HepG2 (cell line): Measurements from ENCODE around the gene RITA1. TPM values are rescaled to one million over a fixed set of nuclear protein-coding genes. Genes with fewer than 3 reads are reported as not detected.
A peak's percentile ranks its signal among the peaks of the same experiment; 100 is the strongest.

ENCODE experiments used
- EEA1 ChIP-seq: sonication (generic); formaldehyde crosslinking; IDR thresholded peaks from 2 replicates; pipeline ENCODE4 v1.5.1; 2020; ENCODE audit warnings: mild to moderate bottlenecking, missing genetic modification reagents, borderline replicate concordance
- EHMT2 ChIP-seq: fragments of 200-600 bp; sonication (generic); IDR thresholded peaks from 2 replicates; pipeline ENCODE4 v1.7.0; 2017; ENCODE audit warnings: antibody characterized with exemption, low read depth, low read length, borderline replicate concordance
- MXI1 ChIP-seq: IDR thresholded peaks from 3 replicates; pipeline ENCODE4 v1.6.1; 2012; ENCODE audit warnings: low read depth, low read length, inconsistent platforms, borderline replicate concordance
- NR2F6 ChIP-seq, 2 experiments: IDR thresholded peaks; 2 replicates each; pipeline ENCODE4 v1.6.1; 2016; ENCODE audit warnings: antibody characterized with exemption in 1 of 2, mild to moderate bottlenecking in 1 of 2
- PCBP1 ChIP-seq: fragments of 200-400 bp; formaldehyde crosslinking; IDR thresholded peaks from 2 replicates; pipeline ENCODE4 v1.6.1; 2017; ENCODE audit warnings: mild to moderate bottlenecking, low read depth, low read length, borderline replicate concordance
- RXRB ChIP-seq: IDR thresholded peaks from 2 replicates; pipeline ENCODE4 v1.6.1; 2016; ENCODE audit warnings: borderline replicate concordance, missing genetic modification reagents, missing compliant biosample characterization
- XBP1 ChIP-seq: sonication (generic); formaldehyde crosslinking; IDR thresholded peaks from 2 replicates; pipeline ENCODE4 v1.5.0; 2020; ENCODE audit warnings: missing genetic modification reagents
- XRCC5 ChIP-seq: fragments of 200-400 bp; formaldehyde crosslinking; optimal IDR thresholded peaks from 2 replicates; pipeline ENCODE3; 2017; ENCODE audit warnings: mild to moderate bottlenecking, low read length
- ZFP41 ChIP-seq: sonication (generic); formaldehyde crosslinking; IDR thresholded peaks from 2 replicates; pipeline ENCODE4 v1.4.0; 2020; ENCODE audit warnings: mild to moderate bottlenecking, missing genetic modification reagents, borderline replicate concordance
- ZNF607 ChIP-seq: sonication (generic); formaldehyde crosslinking; IDR thresholded peaks from 2 replicates; pipeline ENCODE4 v1.5.1; 2020; ENCODE audit warnings: missing genetic modification reagents, mild to moderate bottlenecking, borderline replicate concordance
- polyA plus RNA-seq, 8 experiments: library from polyadenylated mRNA; depleted of rRNA in 3 of 8; stranded (reverse) in 7 of 8; unstranded in 1 of 8; fragments of >200 nt; fragmentation: Illumina TruSeq in 4 of 8; extraction: Trizol in 4 of 8; gene quantifications; 2 replicates each; pipeline versions ENCODE4 v1.2.1 to v1.2.3, GENCODE V29; 2011 to 2016; ENCODE audit warnings: low read depth in 4 of 8, missing spikeins in 1 of 8, mixed read lengths in 1 of 8; ENCODE audit not compliant: insufficient read depth in 1 of 8
- total RNA-seq, 5 experiments: library from RNA; depleted of rRNA; stranded (reverse); fragments of >200 nt; fragmentation: Illumina TruSeq; extraction: Trizol; gene quantifications; 2 replicates each; pipeline ENCODE4 v1.2.3, GENCODE V29; 2016; ENCODE audit warnings: low read depth in 1 of 5
- TF ChIP-seq, protein P1 (sequence below): sonication (generic); formaldehyde crosslinking; IDR thresholded peaks from 2 replicates; pipeline ENCODE4 v1.5.1; 2020; ENCODE audit warnings: mild to moderate bottlenecking, missing genetic modification reagents, moderate library complexity
- TF ChIP-seq, protein P2 (sequence below): sonication (generic); formaldehyde crosslinking; IDR thresholded peaks from 2 replicates; pipeline ENCODE4 v1.5.1; 2020; ENCODE audit warnings: mild to moderate bottlenecking, missing genetic modification reagents, moderate library complexity
- TF ChIP-seq, protein P3 (sequence below): sonication (generic); formaldehyde crosslinking; IDR thresholded peaks from 2 replicates; pipeline ENCODE4 v1.4.0; 2020; ENCODE audit warnings: missing genetic modification reagents
- TF ChIP-seq, protein P4 (sequence below): sonication (generic); formaldehyde crosslinking; IDR thresholded peaks from 2 replicates; pipeline ENCODE4 v1.9.0; 2021; ENCODE audit warnings: missing genetic modification reagents, borderline replicate concordance

The RITA1 gene
- total and polyA plus RNA-seq, 2 of the 13 experiments (the other 11 are each of a cell fraction or from before 2014, with no cell fraction given): 12.4 to 28.9 TPM

DNA sequence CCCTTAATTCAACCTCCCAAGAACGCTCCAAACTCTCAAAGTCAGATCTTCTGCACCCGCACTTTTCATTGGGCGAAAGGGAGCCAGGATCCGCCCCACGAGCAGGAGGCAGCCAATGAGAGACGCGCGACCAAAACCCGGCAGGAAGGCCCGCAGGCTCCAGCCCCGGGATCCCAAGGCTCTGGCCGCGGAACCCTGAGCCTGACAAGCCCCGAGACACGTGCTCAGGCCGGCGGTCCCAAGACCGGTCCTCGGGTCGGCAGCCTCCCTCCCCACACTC lies 681 bp upstream of the RITA1 start (continued):
- TF ChIP-seq XBP1: peak; percentile 46; the same call in 1 of the 2 replicates
- TF ChIP-seq, protein P1, sequence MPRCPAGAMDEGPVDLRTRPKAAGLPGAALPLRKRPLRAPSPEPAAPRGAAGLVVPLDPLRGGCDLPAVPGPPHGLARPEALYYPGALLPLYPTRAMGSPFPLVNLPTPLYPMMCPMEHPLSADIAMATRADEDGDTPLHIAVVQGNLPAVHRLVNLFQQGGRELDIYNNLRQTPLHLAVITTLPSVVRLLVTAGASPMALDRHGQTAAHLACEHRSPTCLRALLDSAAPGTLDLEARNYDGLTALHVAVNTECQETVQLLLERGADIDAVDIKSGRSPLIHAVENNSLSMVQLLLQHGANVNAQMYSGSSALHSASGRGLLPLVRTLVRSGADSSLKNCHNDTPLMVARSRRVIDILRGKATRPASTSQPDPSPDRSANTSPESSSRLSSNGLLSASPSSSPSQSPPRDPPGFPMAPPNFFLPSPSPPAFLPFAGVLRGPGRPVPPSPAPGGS (CRISPR knock-in tag): no peak
- no peak for TF ChIP-seq EEA1 (CRISPR knock-in tag)
- TF ChIP-seq, protein P2, sequence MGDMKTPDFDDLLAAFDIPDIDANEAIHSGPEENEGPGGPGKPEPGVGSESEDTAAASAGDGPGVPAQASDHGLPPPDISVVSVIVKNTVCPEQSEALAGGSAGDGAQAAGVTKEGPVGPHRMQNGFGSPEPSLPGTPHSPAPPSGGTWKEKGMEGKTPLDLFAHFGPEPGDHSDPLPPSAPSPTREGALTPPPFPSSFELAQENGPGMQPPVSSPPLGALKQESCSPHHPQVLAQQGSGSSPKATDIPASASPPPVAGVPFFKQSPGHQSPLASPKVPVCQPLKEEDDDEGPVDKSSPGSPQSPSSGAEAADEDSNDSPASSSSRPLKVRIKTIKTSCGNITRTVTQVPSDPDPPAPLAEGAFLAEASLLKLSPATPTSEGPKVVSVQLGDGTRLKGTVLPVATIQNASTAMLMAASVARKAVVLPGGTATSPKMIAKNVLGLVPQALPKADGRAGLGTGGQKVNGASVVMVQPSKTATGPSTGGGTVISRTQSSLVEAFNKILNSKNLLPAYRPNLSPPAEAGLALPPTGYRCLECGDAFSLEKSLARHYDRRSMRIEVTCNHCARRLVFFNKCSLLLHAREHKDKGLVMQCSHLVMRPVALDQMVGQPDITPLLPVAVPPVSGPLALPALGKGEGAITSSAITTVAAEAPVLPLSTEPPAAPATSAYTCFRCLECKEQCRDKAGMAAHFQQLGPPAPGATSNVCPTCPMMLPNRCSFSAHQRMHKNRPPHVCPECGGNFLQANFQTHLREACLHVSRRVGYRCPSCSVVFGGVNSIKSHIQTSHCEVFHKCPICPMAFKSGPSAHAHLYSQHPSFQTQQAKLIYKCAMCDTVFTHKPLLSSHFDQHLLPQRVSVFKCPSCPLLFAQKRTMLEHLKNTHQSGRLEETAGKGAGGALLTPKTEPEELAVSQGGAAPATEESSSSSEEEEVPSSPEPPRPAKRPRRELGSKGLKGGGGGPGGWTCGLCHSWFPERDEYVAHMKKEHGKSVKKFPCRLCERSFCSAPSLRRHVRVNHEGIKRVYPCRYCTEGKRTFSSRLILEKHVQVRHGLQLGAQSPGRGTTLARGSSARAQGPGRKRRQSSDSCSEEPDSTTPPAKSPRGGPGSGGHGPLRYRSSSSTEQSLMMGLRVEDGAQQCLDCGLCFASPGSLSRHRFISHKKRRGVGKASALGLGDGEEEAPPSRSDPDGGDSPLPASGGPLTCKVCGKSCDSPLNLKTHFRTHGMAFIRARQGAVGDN (CRISPR knock-in tag): no peak
- TF ChIP-seq ZNF607 (CRISPR knock-in tag): peak; percentile 80
- TF ChIP-seq RXRB (CRISPR knock-in tag): no peak
- TF ChIP-seq PCBP1: 0 out of 2 replicates have a peak, but pooled peaks have one; percentile 3
- TF ChIP-seq XRCC5: no peak
- TF ChIP-seq ZFP41: 0 out of 2 replicates have a peak, but pooled peaks have one; percentile 9
- TF ChIP-seq MXI1: peak; percentile 57; the same call in 2 of the 3 replicates
- TF ChIP-seq EHMT2: no peak
- TF ChIP-seq, protein P3, sequence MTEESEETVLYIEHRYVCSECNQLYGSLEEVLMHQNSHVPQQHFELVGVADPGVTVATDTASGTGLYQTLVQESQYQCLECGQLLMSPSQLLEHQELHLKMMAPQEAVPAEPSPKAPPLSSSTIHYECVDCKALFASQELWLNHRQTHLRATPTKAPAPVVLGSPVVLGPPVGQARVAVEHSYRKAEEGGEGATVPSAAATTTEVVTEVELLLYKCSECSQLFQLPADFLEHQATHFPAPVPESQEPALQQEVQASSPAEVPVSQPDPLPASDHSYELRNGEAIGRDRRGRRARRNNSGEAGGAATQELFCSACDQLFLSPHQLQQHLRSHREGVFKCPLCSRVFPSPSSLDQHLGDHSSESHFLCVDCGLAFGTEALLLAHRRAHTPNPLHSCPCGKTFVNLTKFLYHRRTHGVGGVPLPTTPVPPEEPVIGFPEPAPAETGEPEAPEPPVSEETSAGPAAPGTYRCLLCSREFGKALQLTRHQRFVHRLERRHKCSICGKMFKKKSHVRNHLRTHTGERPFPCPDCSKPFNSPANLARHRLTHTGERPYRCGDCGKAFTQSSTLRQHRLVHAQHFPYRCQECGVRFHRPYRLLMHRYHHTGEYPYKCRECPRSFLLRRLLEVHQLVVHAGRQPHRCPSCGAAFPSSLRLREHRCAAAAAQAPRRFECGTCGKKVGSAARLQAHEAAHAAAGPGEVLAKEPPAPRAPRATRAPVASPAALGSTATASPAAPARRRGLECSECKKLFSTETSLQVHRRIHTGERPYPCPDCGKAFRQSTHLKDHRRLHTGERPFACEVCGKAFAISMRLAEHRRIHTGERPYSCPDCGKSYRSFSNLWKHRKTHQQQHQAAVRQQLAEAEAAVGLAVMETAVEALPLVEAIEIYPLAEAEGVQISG (CRISPR knock-in tag): no peak
- TF ChIP-seq NR2F6 (IDR thresholded peaks at IDR 0.05): no peak
- TF ChIP-seq NR2F6 (CRISPR knock-in tag; IDR thresholded peaks at IDR 0.05): no peak
- TF ChIP-seq, protein P4, sequence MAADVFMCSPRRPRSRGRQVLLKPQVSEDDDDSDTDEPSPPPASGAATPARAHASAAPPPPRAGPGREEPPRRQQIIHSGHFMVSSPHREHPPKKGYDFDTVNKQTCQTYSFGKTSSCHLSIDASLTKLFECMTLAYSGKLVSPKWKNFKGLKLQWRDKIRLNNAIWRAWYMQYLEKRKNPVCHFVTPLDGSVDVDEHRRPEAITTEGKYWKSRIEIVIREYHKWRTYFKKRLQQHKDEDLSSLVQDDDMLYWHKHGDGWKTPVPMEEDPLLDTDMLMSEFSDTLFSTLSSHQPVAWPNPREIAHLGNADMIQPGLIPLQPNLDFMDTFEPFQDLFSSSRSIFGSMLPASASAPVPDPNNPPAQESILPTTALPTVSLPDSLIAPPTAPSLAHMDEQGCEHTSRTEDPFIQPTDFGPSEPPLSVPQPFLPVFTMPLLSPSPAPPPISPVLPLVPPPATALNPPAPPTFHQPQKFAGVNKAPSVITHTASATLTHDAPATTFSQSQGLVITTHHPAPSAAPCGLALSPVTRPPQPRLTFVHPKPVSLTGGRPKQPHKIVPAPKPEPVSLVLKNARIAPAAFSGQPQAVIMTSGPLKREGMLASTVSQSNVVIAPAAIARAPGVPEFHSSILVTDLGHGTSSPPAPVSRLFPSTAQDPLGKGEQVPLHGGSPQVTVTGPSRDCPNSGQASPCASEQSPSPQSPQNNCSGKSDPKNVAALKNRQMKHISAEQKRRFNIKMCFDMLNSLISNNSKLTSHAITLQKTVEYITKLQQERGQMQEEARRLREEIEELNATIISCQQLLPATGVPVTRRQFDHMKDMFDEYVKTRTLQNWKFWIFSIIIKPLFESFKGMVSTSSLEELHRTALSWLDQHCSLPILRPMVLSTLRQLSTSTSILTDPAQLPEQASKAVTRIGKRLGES: no peak
